Left forelimb (tissue), 1 donor: ENCODE measurements around the gene ZNF148.

Experiments
- DNase-seq: peaks from one replicate; pipeline ENCODE4 v3.0.0-alpha.2; 2018; ENCODE audit warnings: low spot score

The ZNF148 gene

GRCh38 chr3:125219261-125219701 lies 155.8 kb downstream of the ZNF148 start:
- DNase-seq: no peak

DNA sequence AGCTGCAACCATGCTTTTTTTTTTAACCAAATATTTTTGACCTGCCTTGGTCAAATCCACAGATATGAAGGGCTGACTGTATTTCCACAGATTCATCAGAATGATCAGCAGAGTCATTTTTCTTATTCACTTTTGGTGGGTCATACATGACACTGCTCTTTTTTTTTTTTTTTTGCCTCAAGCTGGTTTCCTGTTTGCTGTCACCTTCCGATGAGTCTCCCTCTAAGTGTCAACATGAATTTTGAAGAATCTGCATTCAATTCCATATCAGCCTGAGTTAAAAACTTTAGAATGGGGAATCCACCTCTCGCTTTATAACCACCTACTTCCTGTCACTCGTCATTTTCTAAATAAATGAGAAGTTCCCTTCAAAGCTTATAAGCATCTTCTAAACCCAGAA lies 160.4 kb downstream of the ZNF148 start:
- no peak for DNase-seq

GRCh38 chr3:125213946-125214542 lies 161.1 kb downstream of the ZNF148 start:
- no peak for DNase-seq

GRCh38 chr3:125213364-125213755 lies 161.8 kb downstream of the ZNF148 start:
- DNase-seq: no peak

GRCh38 chr3:125212509-125213363 lies 162.4 kb downstream of the ZNF148 start, which contains the start of gene SLC12A8:
Gene SLC12A8 (minus strand): TSS chr3:125212748. CDS start chr3:125211349, 1,399 bp downstream.
- DNase-seq: no peak

DNA sequence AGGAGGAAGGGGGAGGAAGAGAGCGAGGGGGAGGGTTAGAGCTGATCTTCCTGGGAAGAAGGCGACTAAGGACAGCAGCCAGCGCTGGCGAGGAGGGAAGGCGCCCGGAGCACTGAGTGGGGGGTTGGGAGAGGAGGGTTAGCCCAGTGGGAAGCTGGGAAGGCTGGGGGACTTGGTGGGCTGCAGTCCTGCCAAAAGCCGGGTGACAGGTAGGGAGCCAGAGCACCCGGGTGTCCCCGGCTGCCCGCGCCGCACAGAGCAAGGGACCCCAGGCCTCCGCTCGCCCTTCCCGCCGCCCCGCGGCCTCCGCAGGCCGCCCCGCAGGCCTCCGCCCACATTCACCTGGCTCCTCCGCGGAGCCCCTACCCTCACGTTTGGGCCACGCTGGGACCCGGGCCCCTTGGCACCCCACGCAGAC lies 163.0 kb downstream of the ZNF148 start:
- no peak for DNase-seq

DNA sequence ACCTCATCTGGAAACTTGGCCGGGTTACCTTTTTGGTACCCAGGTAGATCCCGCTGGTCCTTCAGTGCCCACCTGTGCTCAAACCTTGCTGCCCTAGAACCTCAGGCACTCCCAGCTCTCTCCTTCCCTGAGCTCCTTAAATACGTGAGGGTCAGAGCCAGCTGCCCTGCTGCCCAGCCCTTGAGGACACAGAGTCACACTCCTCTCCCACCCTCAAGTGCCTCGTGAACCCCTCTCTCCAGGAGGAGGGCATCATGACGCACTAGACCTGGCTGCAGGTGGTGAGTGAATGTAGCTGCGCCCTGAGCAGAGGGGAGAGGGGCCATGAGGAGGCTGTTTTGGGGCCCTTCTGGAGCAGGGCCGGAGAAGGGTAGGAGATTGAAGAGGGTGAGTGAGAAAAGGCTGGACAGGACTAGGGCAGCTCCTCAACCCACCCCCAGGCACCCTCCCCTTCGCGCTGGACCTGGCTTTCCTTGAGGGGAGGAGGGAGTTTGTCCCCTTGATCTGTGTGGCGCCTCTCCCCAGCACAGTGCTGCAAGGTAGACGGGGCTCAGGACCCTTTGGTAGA lies 163.5 kb downstream of the ZNF148 start:
- DNase-seq: no peak

GRCh38 chr3:125207949-125208568 lies 167.1 kb downstream of the ZNF148 start:
- no peak for DNase-seq

DNA sequence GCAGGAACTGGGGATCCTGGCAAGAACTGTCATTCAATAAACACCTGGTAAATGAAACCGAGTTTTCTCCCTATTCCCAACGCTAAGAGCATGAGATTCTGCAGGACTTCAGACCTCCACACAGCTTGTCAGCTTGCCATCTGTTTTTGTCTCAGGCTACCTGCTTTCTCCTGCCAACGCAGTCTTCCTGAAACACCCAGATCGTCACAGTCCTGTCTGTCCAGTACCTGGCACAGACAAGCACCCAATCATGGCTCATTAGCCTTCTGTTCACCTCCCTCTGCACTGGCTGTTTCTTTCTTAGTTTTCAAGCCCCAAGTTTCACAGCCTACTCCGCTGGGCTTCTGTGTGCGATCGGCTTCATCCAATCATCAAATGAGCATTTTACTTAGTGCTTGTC lies 167.6 kb downstream of the ZNF148 start:
- no peak for DNase-seq

- no peak for DNase-seq
Measured at GRCh38 chr3:125206934-125207333, 168.2 kb downstream of the ZNF148 start.

DNA sequence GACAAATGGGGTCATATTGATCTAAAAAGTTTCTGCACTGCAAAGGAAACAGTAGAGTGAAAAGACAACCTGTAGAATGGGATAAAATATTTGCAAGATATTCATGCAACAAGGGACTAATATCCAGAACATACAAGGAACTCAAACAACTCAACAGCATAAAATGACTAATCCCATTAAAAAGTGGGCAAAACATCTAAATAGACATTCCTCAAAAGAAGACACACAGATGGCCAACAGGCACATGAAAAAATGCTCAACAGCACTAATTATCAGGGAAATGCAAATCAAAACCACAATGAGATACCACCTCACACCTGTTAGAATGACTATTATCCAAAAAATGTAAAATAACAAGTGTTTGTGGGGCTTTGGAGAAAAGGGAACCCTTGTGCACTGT lies 171.4 kb downstream of the ZNF148 start:
- no peak for DNase-seq

GRCh38 chr3:125202197-125202596 lies 172.9 kb downstream of the ZNF148 start:
- DNase-seq: no peak

- no peak for DNase-seq
Measured at GRCh38 chr3:125200731-125201139, 174.4 kb downstream of the ZNF148 start.

- no peak for DNase-seq
Measured at GRCh38 chr3:125194849-125195601, 180.1 kb downstream of the ZNF148 start.

DNA sequence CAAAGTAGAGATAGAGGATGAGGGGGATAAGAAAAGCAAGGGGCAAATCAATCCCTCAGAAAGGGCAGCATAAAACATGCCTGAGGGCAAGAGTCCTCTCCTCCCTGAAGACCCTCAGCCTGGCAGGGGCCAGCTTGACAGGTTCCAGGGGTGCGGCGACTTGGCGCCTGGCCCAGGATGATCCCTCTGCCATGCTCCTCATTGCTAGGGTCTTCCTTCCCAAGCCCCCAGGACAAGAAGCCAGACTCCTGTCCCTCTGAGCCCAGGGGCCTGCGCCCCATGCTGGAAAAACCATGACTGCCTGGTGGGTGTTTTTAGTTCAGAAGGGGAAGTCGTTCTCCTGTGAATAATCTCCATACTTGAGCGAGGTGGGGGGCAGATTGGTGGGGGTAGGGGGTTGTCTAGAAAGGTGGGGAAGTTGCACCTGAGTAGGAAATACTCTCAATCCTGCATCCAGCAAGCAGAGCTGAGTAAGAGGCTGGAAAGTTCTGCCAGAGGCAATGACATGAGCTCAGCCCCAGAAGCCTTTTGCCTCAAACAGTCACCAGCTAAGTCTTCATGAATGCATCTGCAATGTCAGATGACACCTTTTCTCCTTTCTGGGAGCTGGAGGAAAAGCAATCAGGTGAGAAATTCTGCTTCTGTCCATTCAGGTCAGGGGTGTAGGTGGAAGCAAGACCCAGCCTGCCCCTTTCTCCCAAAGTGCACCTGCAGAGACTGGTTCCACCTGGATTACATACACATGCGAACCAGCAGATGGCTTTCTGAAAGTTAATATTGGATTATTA lies 180.9 kb downstream of the ZNF148 start:
- DNase-seq: no peak

- no peak for DNase-seq
Measured at GRCh38 chr3:125192190-125193035, 182.7 kb downstream of the ZNF148 start.

DNA sequence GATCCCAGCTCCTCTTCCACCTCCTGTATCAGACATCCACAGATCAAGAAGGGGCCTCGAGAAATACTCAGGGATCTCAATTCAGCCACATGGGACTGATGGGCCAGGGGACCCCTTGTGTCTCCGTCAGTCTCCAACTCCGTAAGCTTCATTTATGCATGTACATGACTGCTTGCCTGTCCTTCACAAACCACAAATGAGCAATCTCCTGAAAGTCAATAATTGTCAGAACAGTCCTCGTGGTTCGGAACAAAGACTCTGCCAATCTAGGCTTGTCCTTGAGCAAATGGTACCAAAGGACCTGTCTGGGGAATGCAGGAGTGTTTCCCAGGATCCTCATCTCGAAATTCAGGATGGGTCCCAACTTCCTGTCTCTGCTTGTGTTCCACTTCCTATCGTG lies 183.4 kb downstream of the ZNF148 start:
- DNase-seq: no peak

GRCh38 chr3:125191256-125191655 lies 183.9 kb downstream of the ZNF148 start:
- no peak for DNase-seq

- DNase-seq: no peak
Measured at GRCh38 chr3:125190786-125191185, 184.3 kb downstream of the ZNF148 start.
